NCI-H446 treated with DMSO at 0.1 percent for 48 hours (cell line): Measurements from ENCODE around the gene TANGO6.

Experiments used
- DNase-seq: peaks from one replicate; lab custom pipeline; 2025; lab: John Stamatoyannopoulos, UW

TANGO6 gene

GRCh38 chr16:68866933-68867332 lies 23.6 kb downstream of the TANGO6 start:
- no peak for DNase-seq

DNA sequence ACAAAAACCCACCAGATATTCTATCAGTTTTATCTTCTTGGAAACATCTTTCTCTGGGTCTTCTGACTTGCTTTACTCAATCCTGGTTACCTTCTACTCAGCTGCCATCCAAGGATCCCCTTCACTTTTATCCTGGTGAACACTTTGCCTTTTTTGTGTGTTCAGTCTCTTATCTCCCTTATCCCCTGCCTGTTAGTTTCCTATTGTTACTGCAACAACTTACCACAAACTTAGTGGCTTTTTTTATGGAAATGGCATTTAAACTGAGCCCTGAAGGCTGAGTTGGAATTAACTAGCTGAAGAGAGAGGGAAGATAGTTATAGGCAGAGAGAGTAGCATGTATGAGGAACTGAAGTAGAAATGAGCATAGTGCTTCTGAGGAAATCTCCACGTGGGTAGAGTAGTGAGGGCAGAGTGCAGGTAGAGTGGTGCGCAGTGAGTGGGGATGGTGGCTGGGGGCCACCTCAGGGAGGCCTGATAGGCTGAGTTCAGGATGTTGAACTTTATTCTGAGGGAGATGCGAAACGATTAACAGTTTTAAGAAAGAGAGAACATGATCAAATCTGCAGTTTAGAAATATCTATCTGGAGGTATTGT lies 26.3 kb downstream of the TANGO6 start:
- no peak for DNase-seq

DNA sequence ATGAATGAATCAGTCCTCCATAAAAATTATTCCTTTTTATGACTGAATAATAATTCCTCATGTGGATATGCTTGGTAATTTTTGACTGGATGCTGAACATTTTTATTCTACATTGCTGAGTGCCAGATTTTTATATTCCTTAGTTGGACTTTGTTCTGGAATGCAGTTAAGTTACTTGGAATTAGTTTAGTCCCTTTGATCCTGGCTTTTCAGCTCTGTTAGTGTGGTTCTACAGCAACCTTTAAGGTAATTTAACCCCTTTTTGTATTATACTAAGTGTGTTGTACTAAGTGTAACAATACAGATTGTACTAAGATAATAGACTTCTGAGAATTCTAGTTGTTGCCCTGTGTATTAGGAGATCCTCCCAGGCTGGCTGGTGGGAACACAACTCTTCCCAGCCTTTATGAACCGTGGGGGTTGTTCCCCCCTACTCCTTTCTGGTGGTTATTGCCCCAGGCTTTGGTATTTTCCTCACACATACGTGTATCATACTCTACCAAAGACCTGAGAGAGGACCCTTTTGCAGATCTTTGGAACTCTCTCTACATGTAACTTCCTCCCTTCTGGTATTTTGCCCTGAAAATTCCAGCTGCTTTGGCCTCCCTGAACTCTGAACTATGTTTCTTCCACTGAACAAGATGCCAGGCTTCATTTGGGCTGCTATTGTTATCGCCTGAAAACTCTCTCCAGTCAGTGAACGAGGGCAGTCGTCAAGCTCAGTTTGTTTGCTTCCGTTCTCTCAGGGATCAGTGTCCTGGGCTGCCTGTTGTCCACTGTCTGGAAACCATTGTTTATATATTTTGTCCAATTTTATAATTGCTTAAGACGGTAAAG lies 30.5 kb downstream of the TANGO6 start:
- no peak for DNase-seq

DNA sequence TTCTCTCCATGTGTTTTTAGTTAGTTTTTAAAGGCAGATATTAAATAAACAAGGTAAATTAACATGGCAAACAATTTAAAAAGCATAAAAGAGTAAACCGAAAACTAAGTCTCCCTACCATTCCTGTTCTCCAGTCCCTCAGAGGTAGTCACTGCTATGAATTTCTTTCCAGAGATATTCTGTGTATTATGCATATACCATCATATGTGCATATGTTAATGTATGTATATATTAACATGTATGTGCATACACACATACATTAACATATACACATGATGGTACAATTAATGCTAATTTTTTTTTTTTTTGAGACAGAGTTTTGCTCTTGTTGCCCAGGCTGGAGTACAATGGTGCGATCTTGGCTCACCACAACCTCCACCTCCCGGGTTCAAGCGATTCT lies 32.5 kb downstream of the TANGO6 start:
- DNase-seq: no peak

GRCh38 chr16:68883685-68884084 lies 40.4 kb downstream of the TANGO6 start:
- no peak for DNase-seq

DNA sequence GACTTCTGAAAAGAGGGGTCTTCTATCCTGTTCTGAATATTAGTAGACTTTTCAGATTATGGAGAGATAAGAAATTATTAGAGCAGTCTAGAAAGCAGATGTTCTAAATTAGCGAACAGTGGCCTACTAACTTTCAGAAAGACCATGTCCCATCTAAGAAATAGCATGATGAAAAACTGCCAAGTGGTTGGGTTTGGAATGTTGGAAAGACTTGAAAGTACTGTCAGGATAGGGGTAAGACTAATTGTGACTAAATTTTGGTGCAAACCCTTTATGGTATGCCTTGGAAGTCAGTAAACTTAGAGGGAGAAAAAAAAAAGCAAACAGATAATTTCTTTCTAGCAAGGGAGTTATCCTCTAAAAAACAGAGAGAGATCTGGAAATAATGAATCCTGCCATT lies 41.1 kb downstream of the TANGO6 start:
- DNase-seq: no peak

GRCh38 chr16:68884861-68885720 lies 41.8 kb downstream of the TANGO6 start:
- peak; percentile 7 for DNase-seq

DNA sequence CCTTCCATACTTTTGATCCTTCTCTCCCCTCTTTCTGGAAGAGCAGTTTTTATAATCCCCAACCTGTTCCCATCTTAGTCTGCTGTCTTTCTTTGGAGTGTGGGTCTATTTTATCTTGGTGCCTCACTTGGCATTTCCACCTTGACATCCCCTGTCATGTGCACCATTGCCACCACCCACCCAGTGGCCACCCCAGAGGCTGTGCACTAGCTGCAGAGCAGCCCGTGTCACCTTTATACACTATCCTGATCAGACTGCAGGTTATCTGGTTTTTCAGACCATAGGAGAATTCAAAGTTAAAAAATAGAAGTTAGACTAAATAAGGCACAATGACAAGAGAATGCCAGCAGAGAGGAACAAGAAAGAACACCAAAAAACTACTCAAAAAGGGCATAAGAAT lies 43.8 kb downstream of the TANGO6 start:
- DNase-seq: no peak

DNA sequence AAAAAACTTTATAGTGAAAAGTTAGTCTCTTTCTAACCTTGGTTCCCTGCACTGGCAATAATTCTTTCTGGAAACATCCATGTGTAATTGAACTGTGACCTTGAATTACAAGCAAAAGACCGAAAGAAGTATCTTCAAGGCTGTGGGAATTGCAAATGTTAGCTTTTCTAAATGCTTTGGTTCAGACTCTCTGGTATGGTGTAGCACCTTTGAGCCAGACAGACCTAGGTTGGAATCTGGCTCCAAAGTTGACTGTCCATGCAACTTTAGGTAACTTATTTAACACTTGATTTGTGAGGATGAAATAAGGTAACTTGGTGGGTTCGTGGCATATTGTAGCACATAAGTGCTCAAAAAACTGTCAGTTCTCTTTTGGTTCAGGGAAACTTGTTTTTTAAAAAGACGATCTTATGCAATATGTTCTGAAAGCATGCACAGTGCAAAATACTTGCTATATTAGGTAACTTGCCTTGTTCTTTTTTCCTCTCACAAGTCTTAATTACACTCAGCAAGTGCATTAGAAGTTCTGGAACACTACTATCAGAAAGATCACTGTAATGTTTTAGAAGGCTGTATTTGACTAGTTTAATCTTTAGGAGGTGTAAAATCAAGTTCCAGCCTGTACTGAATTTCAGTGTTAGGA lies 46.3 kb downstream of the TANGO6 start:
- no peak for DNase-seq

GRCh38 chr16:68892214-68892613 lies 48.9 kb downstream of the TANGO6 start:
- no peak for DNase-seq

- no peak for DNase-seq
Measured at GRCh38 chr16:68892898-68893297, 49.6 kb downstream of the TANGO6 start.

DNA sequence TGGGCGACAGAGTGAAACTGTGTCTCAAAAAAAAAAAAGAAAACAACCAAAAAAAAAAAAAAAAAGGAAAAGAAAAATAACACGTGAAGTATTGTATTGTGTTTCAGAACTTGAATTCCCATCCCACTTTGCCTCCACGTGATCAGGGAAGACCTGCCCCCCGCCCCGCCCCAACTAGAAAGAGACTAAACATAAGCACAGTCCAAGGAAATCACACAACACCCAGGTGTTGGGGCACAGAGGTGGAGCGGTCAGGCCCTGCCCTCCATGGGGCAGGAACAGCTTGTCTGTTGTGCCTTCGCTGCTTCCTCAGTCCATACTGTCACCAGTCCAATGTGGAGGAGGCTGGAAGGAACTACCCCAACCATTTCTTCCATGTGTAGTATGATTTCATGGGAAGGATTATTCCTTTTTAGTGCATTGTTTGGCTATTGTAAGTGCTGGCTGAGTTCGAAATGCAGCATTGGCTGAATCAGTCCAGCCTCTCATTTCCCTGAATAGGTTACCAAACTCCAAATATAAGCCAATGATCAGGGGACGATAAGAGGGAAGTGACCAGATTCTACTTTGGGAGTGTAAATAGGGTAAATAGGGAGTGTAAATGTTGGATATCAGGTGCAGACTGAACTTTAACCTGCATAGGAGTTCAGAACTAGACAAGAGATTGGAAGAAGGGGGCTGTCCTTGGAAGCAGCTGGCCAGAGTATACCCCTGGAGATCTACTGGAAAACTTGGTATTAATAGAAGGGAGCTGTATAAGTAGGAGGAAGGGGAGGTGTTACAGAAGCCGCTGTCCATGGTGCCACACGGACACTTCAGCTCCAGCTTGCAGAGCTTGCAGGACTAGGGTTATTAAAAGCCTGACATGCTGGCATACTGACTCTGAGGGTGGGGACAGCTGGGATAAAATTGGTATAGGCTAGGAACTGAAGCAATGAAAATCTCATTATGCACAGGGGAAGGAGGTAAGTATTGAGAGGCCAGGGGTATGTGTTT lies 50.7 kb downstream of the TANGO6 start:
- no peak for DNase-seq

DNA sequence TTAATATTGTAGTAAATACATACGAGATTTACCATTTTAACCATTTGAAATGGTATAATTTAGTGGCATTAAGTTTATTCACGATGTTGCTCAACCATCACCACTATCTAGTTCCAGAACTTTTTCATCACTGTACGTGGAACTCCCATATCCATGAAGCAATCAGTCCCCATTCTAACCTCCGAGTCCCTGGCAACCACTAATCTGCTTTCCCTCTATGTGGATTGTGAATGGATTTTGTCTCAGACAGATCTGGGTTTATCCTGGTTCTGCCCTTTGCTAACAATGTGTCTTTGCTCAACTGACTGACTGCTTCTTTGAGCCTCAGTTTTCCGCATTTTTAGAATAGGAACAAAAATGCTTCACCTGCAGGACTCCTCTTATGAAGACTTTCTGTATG lies 51.4 kb downstream of the TANGO6 start:
- DNase-seq: no peak

DNA sequence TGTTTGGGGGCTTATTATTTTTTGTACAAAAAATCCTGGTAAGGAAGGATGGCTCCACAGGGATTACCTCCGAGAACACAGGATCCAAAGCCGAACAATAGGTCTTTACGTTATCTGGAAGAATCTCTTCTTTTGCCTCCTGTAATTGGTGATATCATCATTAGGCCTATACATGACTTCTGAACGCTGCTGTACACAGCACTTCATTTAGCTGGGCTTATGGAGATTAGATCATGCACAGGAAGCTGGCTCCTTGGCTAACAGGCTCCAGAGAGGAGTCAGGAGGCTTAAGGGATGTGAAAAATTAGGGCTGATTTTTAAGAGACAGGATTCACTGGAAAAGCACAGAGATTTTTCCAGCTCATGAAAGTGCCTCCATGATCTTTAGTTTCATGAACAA lies 54.7 kb downstream of the TANGO6 start:
- no peak for DNase-seq

DNA sequence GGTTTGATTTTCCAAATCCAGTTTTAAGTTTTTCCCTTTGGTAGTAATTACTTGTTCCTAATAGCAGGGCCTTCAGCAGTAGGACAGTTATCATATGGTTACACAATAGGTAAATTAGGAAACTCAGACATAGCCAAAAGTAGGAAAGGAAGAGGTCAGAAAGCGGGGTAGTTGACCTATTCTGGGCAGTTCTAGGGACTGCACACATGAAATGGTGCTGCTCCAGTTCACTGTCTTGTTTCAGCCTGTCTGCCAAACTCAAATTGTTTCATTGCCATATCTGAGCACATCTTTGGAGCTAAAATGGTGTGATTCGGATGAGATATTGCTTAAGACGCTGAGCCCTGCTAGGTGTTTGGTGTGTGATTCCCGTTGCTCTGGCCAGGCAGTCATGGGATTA lies 56.7 kb downstream of the TANGO6 start:
- no peak for DNase-seq

GRCh38 chr16:68902003-68902968 lies 59.0 kb downstream of the TANGO6 start:
- peak; percentile 18 for DNase-seq

DNA sequence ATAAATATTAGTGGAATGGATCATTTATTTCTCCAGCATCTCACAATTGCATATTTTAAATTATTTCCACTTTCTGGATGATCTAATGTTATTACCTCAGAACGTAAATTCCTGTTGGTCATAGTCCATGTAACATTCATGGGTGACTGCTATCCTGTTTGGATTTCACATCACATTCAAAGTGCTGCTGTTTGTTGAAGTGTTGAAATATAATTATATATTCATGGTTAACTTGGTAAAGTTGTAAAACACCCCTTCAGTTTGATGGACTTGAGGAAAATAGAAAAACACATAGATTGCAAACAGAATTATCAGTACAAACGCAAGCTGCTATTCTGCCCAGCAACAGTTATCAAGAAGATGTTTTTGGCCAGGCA lies 59.6 kb downstream of the TANGO6 start:
- no peak for DNase-seq

GRCh38 chr16:68907297-68907696 lies 64.0 kb downstream of the TANGO6 start:
- DNase-seq: no peak

DNA sequence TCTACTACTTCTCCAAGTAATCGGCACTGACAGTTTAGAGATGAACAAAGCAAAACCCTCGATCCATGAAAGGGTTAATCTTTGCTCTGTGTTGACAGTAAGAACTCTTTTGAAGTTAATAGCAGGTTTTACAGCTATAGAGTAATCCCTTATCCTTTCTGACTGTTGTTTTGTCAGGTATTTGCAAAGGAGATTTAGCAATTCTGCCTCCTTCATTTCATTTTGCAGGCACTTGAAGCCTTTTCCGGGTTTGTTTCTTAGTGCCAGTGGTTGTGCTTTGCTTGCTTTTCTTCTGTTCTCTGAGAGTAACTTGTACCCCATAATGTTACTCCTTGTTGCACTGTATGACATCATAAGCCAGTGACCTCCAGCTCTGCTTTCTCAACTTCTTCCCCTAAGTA lies 64.5 kb downstream of the TANGO6 start:
- DNase-seq: no peak
